ENCODE data around the gene BMP6. TPM values are rescaled to one million over a fixed set of nuclear protein-coding genes. Genes with fewer than 3 reads are reported as not detected.

The BMP6 gene
- total RNA-seq, 1 experiment from 2014 or later, result 13.6 TPM

DNA sequence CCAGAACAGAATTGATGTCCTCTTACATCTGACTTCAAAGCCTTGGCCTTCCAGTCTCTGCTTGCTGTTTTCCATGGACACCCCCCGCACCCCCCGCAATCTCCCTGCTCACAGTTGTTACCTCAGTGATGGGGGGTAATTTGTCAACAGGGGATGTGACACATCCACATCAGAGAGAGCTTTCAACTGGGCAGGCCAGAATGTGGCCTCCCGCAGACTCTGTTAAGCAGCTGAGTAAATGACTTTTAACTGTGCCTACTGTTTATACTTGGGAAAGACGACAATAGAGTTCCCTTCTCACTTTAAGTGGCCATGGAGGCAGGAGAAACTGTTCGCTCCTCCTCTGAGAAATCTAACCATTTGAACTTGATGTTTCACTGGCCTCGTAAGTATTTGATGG is 133.7 kb downstream of the BMP6 start:
- ATAC-seq, result no peak
- in situ Hi-C loops (cut with HindIII; ENCODE audit: low pct_unique_long_range_greater_than_20kb, low sequenced_read_pairs), result no loop called here
- DNase-seq (ENCODE audit: low read depth, low spot score), result no peak
- H3K9me3 ChIP-seq (ENCODE audit: control insufficient read depth, insufficient read depth, low read depth, low read length), result no peaks in the 10 kb centered on the region
- H3K27me3 ChIP-seq (ENCODE audit: control insufficient read depth, insufficient read depth, low read length), result no peaks in the 10 kb centered on the region
- no peak overlapping the region for H3K27ac ChIP-seq (ENCODE audit: low read length)
- no TSS peak for BruUV-seq (replicated peaks)
- TF ChIP-seq, protein P1, sequence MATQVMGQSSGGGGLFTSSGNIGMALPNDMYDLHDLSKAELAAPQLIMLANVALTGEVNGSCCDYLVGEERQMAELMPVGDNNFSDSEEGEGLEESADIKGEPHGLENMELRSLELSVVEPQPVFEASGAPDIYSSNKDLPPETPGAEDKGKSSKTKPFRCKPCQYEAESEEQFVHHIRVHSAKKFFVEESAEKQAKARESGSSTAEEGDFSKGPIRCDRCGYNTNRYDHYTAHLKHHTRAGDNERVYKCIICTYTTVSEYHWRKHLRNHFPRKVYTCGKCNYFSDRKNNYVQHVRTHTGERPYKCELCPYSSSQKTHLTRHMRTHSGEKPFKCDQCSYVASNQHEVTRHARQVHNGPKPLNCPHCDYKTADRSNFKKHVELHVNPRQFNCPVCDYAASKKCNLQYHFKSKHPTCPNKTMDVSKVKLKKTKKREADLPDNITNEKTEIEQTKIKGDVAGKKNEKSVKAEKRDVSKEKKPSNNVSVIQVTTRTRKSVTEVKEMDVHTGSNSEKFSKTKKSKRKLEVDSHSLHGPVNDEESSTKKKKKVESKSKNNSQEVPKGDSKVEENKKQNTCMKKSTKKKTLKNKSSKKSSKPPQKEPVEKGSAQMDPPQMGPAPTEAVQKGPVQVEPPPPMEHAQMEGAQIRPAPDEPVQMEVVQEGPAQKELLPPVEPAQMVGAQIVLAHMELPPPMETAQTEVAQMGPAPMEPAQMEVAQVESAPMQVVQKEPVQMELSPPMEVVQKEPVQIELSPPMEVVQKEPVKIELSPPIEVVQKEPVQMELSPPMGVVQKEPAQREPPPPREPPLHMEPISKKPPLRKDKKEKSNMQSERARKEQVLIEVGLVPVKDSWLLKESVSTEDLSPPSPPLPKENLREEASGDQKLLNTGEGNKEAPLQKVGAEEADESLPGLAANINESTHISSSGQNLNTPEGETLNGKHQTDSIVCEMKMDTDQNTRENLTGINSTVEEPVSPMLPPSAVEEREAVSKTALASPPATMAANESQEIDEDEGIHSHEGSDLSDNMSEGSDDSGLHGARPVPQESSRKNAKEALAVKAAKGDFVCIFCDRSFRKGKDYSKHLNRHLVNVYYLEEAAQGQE (IDR thresholded peaks at IDR 0.05; ENCODE audit: insufficient read depth in 1 of 2, low read depth in 2 of 2, low read length in 1 of 2), result no peak
- no peak for TF ChIP-seq POLR2AphosphoS5 (IDR thresholded peaks at IDR 0.05; ENCODE audit: low read depth, low read length)
- TF ChIP-seq SIN3A (IDR thresholded peaks at IDR 0.05; ENCODE audit: borderline replicate concordance, insufficient read depth, low read depth, low read length), result no peak
- TF ChIP-seq TCF7L2 (IDR thresholded peaks at IDR 0.05; ENCODE audit: low read depth, low read length), result no peak
- TF ChIP-seq, protein P2, sequence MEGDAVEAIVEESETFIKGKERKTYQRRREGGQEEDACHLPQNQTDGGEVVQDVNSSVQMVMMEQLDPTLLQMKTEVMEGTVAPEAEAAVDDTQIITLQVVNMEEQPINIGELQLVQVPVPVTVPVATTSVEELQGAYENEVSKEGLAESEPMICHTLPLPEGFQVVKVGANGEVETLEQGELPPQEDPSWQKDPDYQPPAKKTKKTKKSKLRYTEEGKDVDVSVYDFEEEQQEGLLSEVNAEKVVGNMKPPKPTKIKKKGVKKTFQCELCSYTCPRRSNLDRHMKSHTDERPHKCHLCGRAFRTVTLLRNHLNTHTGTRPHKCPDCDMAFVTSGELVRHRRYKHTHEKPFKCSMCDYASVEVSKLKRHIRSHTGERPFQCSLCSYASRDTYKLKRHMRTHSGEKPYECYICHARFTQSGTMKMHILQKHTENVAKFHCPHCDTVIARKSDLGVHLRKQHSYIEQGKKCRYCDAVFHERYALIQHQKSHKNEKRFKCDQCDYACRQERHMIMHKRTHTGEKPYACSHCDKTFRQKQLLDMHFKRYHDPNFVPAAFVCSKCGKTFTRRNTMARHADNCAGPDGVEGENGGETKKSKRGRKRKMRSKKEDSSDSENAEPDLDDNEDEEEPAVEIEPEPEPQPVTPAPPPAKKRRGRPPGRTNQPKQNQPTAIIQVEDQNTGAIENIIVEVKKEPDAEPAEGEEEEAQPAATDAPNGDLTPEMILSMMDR (IDR thresholded peaks at IDR 0.05), result no peak
- ChIA-PET CTCF (no interaction called here), POLR2A (no interaction called here)
- H3K36me3 ChIP-seq (ENCODE audit: control insufficient read depth, insufficient read depth, low read length), result no peaks in the 10 kb centered on the region
- intact Hi-C loops (cut with micrococcal nuclease; ENCODE audit: unreplicated experiment), result no loop called here
- H3K4me1 ChIP-seq (ENCODE audit: control insufficient read depth, insufficient read depth, low read length), result no peaks in the 10 kb centered on the region
- no peak overlapping the region for H3K4me3 ChIP-seq (ENCODE audit: low read depth in 2 of 2, low read length in 2 of 2)

DNA sequence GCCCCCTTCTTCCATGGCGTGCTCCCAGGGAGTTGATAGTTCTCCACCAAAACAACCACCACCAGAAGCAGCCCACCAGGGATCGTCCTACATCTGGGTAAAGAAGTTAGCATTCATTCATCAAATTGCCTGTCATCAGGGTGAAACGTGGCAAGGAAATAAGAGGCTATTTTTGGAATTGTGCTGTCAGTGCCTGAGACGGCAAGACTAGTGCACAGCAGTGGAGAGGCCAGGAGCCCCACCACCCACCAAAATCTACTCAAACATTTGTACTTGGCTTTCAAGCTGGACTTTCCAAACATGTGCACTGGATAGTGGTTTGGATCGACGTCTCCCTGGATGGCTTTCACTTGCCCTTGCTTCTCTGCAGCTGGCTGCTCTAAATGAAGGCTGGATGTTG is 139.9 kb downstream of the BMP6 start:
- no peaks in the 10 kb centered on the region for H3K36me3 ChIP-seq (ENCODE audit: control insufficient read depth, insufficient read depth, low read length)
- no peaks in the 10 kb centered on the region for H3K4me1 ChIP-seq (ENCODE audit: control insufficient read depth, insufficient read depth, low read length)
- ChIA-PET POLR2A (no interaction called here), CTCF (no interaction called here)
- no peak for ATAC-seq
- TF ChIP-seq, protein P2 (IDR thresholded peaks at IDR 0.05), result no peak
- no peaks in the 10 kb centered on the region for H3K9me3 ChIP-seq (ENCODE audit: control insufficient read depth, insufficient read depth, low read depth, low read length)
- no peak overlapping the region for H3K27ac ChIP-seq (ENCODE audit: low read length)
- no TSS peak for BruUV-seq (replicated peaks)
- intact Hi-C loops (cut with micrococcal nuclease; ENCODE audit: unreplicated experiment), result no loop called here
- no peak for DNase-seq (ENCODE audit: low read depth, low spot score)
- in situ Hi-C loops (cut with HindIII; ENCODE audit: low pct_unique_long_range_greater_than_20kb, low sequenced_read_pairs), result no loop called here
- no peak overlapping the region for H3K4me3 ChIP-seq (ENCODE audit: low read depth in 2 of 2, low read length in 2 of 2)
- no peaks in the 10 kb centered on the region for H3K27me3 ChIP-seq (ENCODE audit: control insufficient read depth, insufficient read depth, low read length)

DNA sequence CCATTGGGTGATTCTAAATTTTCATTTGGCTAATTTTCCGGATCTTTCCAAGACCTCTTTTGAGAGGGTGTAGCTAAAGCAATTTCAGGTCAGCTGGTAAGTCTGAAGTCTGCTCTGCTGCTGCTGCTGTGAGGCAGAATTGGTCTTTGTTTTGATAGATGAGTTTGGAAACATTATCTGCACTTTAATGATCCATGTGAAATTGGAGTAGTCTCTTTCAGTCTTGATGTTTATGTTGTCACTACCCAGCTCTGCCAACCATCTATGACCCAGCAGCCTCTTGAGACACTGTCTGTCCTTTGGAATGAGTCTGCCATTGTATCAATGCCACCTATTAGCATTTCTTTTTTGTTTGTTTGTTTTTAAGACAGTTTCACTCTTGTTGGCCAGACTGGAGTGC is 140.6 kb downstream of the BMP6 start:
- Histone ChIP-seq H3K27ac (ENCODE audit: low read length) (no peak overlapping the region), H3K36me3 (ENCODE audit: control insufficient read depth, insufficient read depth, low read length) (no peaks in the 10 kb centered on the region), H3K9me3 (ENCODE audit: control insufficient read depth, insufficient read depth, low read depth, low read length) (no peaks in the 10 kb centered on the region), H3K4me1 (ENCODE audit: control insufficient read depth, insufficient read depth, low read length) (no peaks in the 10 kb centered on the region), H3K27me3 (ENCODE audit: control insufficient read depth, insufficient read depth, low read length) (no peaks in the 10 kb centered on the region), H3K4me3 (ENCODE audit: low read depth in 2 of 2, low read length in 2 of 2) (no peak overlapping the region)
- in situ Hi-C loops (cut with HindIII; ENCODE audit: low pct_unique_long_range_greater_than_20kb, low sequenced_read_pairs), result no loop called here
- TF ChIP-seq, protein P1 (IDR thresholded peaks at IDR 0.05; ENCODE audit: insufficient read depth in 1 of 2, low read depth in 2 of 2, low read length in 1 of 2), result no peak
- TF ChIP-seq SIN3A (IDR thresholded peaks at IDR 0.05; ENCODE audit: borderline replicate concordance, insufficient read depth, low read depth, low read length) (no peak), TCF7L2 (IDR thresholded peaks at IDR 0.05; ENCODE audit: low read depth, low read length) (no peak), POLR2AphosphoS5 (IDR thresholded peaks at IDR 0.05; ENCODE audit: low read depth, low read length) (no peak)
- TF ChIP-seq, protein P2 (IDR thresholded peaks at IDR 0.05), result no peak
- CTCF ChIA-PET, result no interaction called here
- no peak for ATAC-seq
- intact Hi-C loops (cut with micrococcal nuclease; ENCODE audit: unreplicated experiment), result no loop called here
- BruUV-seq (replicated peaks), result no TSS peak
- DNase-seq (ENCODE audit: low read depth, low spot score), result no peak
- POLR2A ChIA-PET, result no interaction called here
